Renal cortex interstitium (tissue), 11 donors: ENCODE measurements around the gene ERC1. TPM values are rescaled to one million over a fixed set of nuclear protein-coding genes. Genes with fewer than 3 reads are reported as not detected.
"Not testable (repeated sequence)": the region's sequence is repeated elsewhere in the genome, so short reads cannot be mapped to it uniquely, and the experiment has no call there.

Source experiments
- DNase-seq, 11 donors: peaks; one replicate each; pipeline ENCODE4 v3.0.0-alpha.2; 2013; ENCODE audit warnings: low read depth in 9 of 11, low spot score in 4 of 11; ENCODE audit errors: extremely low read depth in 1 of 11
- polyA plus RNA-seq, 3 donors: library from polyadenylated mRNA; unstranded; fragments of 120-200 nt; gene quantifications; one replicate each; pipeline ENCODE4 v1.2.1, GENCODE V29; 2013; ENCODE audit not compliant: insufficient read length in 3 of 3

ERC1 gene
- polyA plus RNA-seq, 3 donors = 36.8 to 40.4 (median 38.3) TPM

- DNase-seq = no peak
Measured at GRCh38 chr12:1322821-1323220, 331.8 kb downstream of the ERC1 start.

GRCh38 chr12:1324099-1324498 lies 333.1 kb downstream of the ERC1 start:
- DNase-seq = no peak

GRCh38 chr12:1324910-1325309 lies 333.9 kb downstream of the ERC1 start:
- no peak for DNase-seq

GRCh38 chr12:1325666-1326065 lies 334.6 kb downstream of the ERC1 start:
- no peak for DNase-seq

- no peak for DNase-seq
Measured at GRCh38 chr12:1326258-1326657, 335.2 kb downstream of the ERC1 start.

- no peak for DNase-seq
Measured at GRCh38 chr12:1328391-1328790, 337.4 kb downstream of the ERC1 start.

- DNase-seq = no peak
Measured at GRCh38 chr12:1329784-1330476, 338.9 kb downstream of the ERC1 start.

GRCh38 chr12:1330477-1330827 lies 339.4 kb downstream of the ERC1 start:
- DNase-seq = no peak

- no peak for DNase-seq
Measured at GRCh38 chr12:1332327-1332726, 341.3 kb downstream of the ERC1 start.

- DNase-seq = no peak
Measured at GRCh38 chr12:1338483-1339177, 347.6 kb downstream of the ERC1 start.

GRCh38 chr12:1339178-1339541 lies 348.1 kb downstream of the ERC1 start:
- not testable (repeated sequence) for DNase-seq

- no peak for DNase-seq
Measured at GRCh38 chr12:1339618-1340319, 348.7 kb downstream of the ERC1 start.

GRCh38 chr12:1341270-1341669 lies 350.2 kb downstream of the ERC1 start:
- DNase-seq = not testable (repeated sequence)

GRCh38 chr12:1343422-1343821 lies 352.4 kb downstream of the ERC1 start:
- no peak for DNase-seq

- no peak for DNase-seq
Measured at GRCh38 chr12:1344245-1344644, 353.2 kb downstream of the ERC1 start.

- no peak for DNase-seq
Measured at GRCh38 chr12:1346126-1346525, 355.1 kb downstream of the ERC1 start.

- DNase-seq = no peak
Measured at GRCh38 chr12:1347294-1347693, 356.3 kb downstream of the ERC1 start.

- no peak for DNase-seq
Measured at GRCh38 chr12:1348606-1349005, 357.6 kb downstream of the ERC1 start.

- peak in 3 of 11 donors; percentile 25 to 36 (median 26) for DNase-seq
Measured at GRCh38 chr12:1350055-1350933, 359.3 kb downstream of the ERC1 start.

GRCh38 chr12:1350934-1351240 lies 359.9 kb downstream of the ERC1 start:
- DNase-seq = no peak
